GM18511 (cell line): Measurements from ENCODE around the gene BBC3.

Source experiments
- ATAC-seq: cut with Tn5 transposase; IDR thresholded peaks from one replicate; pipeline ENCODE4 v1.9.1; 2021; ENCODE audit warnings: mild to moderate bottlenecking, moderate library complexity; ENCODE audit not compliant: unreplicated experiment

BBC3 gene

DNA sequence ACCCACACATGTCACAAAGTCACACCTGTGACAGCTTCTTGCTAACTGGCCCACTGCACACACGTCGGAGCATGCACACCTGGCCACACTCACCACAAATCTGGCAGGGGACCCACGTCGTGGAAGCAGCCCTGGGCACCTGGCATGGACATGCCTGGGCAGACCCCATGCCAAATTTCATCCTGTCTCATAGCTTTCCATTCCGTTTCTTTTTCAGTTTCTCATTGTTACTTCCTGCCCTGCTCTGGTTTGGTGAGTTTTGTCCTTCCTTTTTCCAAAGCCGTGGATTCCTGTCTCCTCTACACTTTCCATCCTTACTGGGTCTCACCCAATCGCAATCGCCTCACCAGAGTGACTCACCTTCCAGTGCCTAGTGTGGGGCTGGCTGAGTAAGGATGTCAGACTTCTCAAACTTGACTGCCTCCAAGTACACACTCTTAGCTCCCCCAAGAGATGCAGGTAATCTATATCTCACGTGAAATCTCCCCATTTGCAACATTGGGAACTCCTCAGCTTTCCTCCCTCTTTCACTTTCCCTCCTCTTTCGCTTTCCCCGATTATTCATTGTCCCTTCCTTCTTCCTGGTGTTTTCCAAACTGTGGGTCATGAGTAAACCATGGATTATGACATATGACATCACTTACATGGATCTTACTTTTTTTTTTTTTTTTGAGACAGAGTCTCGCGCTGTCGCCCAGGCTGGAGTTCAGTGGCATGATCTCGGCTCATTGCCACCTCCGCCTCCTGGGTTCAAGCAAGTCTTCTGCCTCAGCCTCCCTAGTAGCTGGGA is 1.6 kb upstream of the BBC3 start:
- ATAC-seq = no peak

DNA sequence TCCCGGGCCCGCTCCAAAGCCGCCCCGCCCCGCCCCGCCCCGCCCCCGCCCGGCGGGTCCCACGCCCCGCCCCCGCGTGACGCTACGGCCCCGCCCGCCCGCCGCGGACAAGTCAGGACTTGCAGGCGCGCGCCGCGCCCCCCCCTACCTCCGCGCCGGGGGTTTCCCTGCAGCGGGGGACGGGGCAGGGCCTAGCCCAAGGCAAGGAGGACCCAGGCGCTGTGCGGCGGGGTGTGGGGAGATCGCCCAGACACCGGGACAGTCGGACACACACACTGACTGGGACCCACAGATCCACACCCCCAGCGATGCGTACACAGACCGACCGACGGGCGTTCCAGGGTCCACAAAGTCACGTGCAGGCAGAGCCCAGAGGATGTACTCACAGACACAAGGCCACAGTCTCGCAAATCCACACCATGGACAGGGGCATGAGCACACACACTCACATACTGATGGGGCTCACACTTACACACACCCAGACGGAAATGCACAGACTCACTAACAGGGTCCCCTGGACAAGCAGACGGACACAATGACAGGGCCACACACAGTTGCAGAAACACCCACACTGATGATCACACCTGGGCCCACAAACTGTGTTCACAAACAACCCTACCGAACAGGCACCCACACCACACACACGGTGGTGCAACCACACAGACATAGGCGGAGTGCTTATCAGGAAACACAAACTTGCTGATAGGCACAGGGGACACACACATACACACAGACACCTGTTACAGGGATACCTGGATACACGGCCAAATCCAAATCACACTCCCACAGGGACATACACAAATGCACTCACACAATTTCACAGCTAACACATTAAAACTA is 436 bp upstream of the BBC3 start:
- peak; percentile 39 for ATAC-seq

DNA sequence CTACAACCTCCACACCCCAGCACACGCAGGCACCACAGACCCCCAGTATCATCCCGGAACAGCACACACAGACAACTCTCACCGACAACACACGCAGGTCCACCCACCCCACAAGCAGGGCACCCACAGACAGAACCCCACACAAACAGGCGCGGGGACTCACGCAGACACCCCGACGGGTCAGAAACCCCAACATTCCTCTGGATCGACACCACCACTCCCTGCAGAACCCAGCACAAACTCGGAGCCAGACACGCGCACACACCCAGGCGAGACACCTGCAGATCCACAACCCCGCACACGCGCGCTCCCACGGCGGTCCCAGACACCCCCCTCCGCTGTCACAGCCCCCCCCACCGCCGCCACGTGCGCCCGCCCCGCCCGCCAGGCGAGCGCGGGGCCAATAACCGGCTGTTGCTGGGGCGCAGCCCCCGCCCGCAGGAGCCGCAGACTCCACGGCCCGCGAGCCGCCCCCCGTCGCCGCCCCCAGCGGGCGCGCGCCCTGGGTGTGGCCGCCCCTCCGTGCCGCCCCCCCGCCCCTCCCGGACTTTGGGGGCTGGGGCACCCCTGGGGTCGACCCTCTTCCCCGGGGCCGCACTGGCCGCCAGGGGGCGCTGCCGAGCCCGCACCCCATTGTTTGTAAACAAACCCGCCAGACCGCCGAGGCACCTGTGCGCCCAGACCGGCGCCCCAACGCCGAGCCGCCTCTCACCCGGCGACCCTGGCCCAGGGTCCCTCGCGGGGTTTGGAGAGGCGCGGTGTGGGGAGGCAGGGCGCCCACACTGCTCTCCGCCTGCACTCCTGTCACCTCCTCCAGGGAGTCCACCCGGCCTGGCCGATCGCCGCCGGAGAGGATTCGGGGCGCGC is 712 bp downstream of the BBC3 start:
- no peak for ATAC-seq

DNA sequence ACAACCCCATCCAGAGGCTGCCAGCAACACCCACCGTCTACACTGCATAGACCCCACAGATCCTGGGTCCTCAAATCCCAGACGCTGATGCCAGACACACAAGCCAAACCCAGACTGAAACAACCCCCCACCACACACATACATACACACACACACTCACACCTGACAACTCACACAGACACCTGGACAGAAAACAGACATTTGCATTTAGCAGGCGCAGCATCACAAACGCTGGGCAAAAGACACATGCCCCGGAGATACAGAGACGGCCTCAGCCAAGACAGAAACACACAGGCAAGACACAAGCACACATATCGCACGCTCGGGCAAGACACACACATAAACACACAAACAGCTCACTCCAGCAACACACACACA is 1.3 kb downstream of the BBC3 start:
- ATAC-seq = no peak

DNA sequence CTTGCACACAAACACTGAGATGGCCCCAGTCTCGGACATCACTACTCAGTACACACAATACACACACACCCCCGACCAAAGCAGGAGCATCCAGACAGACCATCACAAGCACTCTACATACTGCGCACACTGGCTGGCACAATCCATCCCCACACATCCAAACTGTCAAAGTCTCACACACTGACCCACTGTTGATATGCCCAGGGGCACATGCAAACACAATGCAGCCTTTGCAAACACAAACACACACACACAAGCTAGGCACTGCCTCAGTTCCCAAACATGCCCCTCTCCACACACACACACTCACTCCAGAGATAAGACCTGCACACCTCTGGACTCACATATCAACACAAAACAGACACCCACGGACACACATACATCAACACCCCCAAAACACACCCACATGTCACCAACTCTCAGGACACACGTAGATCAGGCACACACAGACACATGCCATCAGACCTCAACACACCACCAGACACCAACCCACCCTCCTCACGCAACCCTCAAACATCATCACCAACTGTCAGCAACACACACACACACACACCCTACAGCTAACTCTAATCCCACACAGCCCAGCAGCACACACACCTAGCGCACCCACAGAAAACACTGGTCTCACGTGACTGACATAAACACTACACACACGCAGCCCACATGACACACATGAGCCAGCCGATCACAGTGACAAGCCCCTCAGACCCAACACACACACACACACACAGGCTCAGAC is 1.9 kb downstream of the BBC3 start:
- ATAC-seq = no peak

DNA sequence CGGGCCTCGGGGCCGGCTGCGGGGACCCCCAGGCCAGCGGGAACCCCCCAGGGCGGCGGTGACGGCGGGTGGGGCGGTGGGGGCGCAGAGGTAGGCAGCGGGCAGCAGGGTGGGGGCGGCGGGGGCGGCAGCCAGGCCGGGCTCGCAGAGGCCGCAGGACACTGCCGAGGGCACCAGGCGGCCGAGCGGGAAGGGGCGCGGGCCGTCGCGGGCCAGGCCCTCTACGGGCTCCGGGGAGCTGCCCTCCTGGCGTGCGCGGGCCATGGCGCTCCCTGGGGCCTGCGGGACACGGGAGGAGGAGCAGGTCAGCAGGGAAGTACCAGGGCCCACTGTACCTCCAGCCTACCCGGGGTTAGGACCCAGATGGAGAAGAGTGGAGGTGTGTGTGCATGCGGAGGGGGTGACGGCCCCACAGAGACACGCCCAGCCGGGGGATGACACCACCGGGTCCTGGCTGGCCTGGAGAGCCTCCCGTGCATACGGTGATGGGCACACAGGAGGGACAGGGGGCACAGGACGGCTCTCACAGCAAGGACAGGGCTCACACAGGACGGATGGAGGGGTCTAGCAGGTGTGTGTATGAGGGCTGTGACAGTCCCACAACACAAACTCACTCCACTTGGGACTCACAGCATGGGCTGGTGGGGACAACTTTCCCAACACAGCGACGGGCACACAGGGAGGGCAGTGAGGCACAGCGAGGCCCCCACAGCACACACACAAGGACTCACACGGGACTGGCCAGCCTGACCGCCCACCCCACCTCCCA is 2.6 kb downstream of the BBC3 start:
- ATAC-seq = no peak

DNA sequence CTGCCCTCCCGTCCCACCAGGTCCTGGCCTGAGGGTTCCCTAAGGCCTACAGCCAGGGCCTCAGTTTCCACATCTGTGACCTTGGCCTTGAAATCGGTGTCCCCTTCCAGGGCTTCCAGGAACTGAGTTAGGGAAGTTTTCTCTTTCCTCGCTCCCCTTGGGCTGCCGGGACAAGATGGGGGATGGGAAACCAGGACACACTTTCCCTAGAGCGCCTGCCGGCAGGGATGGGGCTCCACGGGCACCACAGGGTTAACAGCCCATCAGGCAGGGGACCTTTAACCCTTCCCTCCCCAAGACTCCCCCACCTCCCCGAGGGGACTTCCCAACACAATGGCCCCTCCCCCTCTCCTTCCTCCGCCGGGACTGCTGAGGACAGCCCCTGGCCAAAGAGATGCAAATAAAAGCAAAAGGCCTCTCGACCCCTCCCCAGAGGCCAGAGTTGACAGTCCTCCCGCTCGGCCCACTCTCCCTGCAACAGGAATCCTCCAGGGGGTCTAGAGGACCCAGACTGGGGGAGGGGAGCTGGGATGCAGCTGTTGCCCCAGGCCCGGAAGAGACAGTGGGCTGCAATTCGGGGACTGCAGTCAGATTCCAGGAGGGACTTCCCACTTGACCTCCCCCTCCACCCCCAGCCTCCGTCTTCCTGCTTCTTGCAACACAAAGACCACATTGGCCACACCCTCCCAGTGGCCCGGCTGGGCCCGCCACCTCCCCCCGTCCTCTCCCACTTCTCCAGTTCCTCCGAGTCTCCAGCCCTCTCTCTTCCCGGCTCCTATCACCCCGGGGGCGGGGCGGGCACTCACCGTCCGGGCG is 3.4 kb downstream of the BBC3 start:
- ATAC-seq = no peak

DNA sequence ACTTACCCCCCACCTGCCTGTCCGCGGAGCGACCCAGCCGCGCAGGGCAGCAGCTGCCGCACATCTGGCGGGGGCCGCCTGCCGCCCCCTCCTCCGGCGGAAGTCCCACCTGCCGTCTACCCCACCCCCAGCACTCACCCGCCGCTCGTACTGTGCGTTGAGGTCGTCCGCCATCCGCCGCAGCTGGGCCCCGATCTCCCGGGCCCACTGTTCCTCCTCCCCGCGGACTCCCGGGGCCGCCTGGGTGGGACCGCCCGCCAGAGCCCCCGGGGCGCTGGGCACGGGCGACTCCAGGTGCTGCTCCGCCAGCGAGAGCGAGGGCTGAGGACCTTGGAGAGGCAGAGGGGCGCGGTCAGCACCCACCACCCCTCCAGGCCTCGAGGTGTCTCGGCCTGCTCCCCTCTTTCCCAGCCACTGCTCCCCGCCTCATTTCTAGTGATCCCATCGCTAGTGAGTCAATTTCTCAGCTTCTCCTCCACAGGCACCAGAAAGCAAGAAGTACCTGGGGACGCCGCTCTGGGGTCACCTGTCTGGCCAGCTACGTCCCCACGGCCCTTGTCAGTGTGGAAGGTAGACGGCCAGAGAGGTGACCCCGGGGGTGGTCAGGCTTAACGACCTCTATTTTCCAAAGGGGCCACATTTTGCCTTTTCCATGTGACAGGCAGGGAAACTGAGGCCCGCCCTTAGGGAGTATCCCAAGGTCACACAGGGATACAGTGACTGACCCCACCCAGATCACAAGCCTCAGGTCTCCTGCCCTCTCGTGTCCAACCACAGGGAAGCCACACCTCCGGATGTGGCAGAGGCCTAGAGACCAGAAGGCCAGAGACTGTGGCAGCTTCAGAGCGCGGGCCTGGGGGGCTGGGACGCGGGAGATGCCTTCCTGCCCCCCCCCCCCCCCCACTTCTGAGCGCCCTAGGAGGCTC is 4.3 kb downstream of the BBC3 start:
- peak; percentile 32 for ATAC-seq

DNA sequence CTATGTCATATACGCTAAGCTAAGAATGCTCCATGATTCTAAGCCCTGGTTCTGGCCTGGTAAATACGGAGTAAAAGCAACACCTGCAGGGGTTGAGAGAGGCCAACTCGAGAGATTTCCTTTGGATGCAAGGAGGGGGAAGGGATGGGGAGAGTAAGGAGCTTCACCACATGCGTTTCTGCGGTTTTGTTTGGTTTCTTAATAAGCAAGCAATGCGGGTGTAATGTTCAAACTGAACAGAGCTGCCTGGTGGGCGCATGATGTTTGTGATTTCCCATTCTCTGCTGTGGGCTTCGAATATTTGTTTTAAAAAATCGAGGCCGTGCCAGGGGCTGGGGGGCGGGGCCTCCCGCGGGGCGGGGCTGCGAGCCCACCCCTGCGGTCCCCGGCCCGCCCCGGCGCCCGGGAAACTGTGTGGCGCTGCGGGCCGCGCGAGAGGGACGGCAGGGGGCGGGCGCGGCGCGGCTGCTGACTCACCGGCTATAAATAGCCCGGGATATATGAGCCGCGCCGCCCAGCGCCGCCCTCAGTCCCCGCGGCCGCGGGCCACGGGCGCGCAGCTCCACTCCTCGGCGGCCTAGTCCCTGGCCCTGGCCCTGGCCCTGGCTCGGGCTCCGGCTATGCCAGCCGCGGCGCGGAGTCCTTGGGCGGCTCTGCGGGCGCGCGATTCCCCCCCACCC is 5.1 kb downstream of the BBC3 start:
- no peak for ATAC-seq

DNA sequence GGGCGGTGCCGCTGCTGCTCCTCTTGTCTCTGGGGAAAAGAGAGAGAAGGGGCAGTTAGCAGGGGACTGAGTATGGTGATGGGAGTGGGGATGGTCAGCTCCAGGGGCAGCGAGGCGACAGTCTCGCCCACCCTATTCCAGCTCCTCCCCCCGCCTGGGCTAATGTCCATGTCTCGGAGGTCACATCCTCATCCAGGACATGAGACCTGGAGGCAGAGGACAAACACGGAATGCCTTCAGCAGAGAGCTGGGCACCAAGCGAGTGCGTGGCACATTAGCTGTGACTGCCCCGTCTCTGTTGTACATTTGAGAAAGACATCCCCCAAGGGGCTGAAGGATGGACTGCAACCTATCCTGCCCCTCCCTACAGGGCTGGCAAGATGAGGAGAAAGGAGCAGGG is 9.1 kb downstream of the BBC3 start:
- ATAC-seq = no peak

DNA sequence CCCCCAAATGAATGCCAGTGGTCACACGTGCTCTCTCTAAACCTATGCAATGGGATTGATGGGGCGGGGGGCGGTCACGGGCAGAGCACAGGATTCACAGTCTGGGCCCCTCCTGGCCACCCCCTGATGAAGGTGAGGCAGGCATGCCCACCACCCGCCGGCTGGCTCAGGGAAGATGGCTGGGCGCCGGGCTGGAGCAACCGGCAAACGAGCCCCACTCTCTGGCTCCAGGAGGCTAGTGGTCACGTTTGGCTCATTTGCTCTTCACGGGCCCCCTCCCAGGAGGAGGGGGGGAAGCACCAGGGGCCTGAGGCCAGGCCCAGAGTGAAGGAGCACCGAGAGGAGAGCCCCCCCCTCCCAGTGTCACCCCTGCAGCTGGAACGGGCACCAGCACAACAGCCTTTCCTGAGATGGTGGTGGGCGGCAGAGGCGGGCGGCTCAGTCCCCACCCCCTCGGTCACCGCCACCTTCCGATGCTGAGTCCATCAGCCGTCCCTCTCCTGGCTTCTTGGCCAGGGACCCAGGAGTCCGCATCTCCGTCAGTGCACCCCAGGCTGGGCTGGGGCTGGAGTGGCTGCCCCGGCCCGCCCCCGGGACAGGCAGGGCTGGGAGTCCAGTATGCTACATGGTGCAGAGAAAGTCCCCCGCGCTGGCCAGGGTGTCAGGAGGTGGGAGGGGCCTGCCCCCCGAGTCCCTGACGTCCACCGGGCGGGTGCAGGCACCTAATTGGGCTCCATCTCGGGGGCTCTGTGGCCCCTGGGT is 9.7 kb downstream of the BBC3 start:
- ATAC-seq = no peak

DNA sequence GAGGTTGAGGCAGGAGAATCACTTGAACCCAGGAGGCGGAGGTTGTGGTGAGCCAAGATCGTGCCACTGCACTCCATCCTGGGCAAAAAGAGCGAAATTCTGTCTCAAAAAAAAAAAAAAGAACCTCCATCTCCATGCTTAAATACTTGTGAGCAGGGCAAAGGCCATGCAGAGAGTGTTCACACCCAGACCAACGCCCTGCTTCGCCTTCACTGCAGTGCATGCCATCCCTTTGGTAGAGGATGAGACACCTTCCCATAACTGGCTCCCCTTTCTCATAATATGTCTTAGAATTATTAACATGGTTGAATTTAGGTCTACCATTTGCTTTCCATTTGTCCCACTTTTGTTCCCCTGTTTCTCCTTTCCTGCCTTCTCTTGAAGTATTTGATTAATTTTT is 15.4 kb downstream of the BBC3 start:
- ATAC-seq = no peak

DNA sequence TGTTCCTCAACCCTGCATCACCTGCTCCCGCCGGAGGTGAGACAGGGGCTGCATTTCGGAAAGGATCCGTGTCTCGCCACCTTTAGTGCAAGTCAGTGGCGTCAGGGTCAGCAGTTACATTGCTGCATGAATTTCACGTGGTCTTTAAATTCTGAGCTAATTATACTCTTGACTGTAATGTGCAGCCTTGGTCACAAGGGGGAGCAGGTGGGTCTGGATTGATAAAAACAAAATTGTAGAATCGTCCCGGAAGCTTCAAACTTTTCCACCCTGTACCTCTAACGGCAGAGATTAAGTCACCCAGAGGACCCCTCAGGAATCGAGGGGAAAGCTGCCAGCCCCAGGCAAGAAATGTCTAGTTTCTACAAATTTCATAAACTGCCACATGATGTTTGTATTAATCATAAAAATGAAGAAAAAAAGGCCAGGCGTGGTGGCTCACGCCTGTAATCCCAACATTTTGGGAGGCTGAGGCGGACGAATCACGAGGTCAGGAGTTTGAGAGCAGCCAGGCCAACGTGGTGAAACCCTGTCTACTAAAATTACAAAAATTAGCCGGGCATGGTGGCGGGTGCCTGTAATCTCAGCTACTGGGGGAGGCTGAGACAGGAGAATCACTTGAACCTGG is 20.2 kb downstream of the BBC3 start:
- no peak for ATAC-seq

DNA sequence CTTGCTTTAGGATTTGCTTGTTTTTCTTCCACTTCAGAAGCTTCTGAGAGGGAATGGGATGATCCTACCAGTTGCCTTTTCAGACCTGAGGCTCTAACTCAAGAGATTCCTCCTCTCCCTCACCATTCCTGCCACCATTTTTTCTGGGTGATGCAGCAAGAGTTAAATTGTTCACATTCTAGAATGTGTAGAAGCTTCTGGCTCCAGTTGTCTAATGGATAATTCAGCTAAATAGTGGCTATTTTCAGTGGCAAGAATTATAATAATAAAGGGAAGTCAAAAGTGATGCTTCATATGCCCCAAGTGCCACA is 20.9 kb downstream of the BBC3 start:
- no peak for ATAC-seq

DNA sequence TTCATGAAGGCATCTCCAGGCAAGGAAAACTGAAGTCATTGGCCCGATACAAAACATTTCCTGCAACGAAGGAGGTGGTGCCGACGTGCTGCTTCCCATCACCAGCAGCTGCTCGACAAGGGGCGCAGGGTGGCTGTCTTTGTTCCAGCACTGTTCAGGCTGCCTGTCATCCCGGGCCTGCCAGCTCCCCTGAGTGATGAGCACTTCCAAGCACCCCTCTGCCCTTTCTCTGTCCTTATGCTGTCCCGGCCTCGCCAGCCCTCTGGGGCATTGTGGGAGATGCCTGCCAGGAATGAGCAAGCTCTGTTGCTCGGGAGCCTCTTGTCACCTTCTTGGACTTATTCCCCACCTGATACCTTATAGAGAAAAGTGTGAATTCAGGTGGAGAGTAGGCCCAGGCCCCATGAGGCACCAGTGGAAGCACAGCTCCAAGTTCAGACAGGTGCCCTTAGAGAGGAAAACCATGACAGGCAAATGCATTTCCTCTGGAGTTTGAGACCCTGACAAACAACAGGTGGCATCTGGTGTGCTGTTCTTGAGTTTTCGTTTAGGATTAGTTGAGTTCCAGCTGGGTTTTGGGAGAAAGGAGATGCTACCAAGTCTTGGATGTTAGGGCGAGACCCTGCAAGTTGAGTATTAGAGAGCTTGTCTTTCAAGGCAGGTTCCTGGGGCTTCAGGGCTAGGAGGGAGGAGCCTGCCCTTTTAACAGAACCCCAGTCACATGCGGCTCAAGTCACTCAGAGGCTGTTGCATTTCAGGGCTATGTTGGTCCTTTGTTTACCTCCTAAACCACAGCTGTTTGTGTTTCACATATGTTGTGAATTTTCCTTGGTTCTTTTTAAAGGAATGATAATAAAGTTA is 21.4 kb downstream of the BBC3 start:
- no peak for ATAC-seq

DNA sequence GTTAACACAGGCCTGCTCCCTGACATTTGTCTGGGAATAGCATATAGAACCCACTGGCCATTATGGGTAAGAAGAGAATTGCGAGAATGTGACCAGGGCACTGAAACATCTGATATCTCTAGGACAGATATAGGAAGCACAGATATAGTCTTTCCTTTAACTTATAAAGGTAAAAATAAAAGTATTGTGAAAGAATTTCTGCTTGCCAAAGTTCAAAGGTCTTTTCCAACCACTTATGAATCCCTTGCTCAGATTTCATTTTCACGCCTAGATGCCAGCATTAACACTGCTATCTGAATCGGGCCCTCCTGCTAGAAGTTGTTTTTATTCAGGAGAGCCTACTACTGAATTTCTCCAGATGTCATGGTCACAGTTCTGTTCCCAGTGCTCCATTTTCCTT is 27.7 kb downstream of the BBC3 start:
- no peak for ATAC-seq
